ENCODE results near the gene RALY.

RALY gene

GRCh38 chr20:33986560-33987216 lies 7.0 kb upstream of the RALY start:
- DNase-seq (ENCODE audit: low spot score) = no peak

DNA sequence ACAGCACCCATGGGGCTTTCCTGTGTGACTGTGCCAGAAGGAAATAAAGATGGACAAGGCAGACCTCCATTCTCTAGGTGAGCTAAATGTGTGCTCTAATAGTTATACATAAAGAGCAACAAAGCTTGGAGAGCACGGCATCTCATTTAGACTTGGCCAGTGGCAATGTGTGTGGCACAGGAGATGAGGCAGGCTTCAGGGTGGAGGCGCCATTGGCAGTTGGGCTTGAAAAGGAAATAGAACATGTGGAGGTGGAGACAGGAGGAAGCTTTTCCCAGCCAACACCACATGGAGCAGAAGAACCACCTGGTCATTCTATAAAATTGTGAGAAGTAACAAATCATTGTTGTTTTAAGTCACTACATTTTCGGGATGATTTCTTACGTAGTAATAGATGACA lies 3.6 kb upstream of the RALY start:
- DNase-seq (ENCODE audit: low spot score) = no peak

DNA sequence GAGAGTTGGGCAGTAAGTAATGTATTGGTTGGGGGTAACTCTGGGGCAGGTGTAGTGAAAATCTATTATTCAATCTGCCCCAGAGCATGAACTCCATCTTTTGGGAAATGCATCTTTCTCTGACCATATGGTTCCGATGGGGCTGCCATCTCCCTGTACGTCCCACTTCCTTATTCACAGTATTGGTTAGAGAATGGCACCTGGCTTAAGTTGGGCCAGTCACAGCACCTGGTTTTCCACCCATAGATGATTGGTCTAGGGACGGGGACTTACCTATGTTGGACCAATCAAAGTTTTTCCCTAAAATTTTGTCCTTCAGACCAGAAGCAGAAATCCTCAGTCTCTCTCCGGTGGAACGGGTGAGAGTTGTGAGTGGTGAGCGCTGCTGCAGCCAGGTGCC lies 2.2 kb upstream of the RALY start:
- DNase-seq (ENCODE audit: low spot score) = no peak

GRCh38 chr20:33992145-33992922 lies 1.4 kb upstream of the RALY start:
- DNase-seq (ENCODE audit: low spot score) = no peak

- peak; percentile 99 for DNase-seq (ENCODE audit: low spot score)
Measured at GRCh38 chr20:33992923-33993575, 662 bp upstream of the RALY start.

GRCh38 chr20:33994222-33994913 lies 657 bp downstream of the RALY start:
- DNase-seq (ENCODE audit: low spot score) = peak; percentile 74

GRCh38 chr20:33995053-33995831 lies 1.5 kb downstream of the RALY start:
- DNase-seq (ENCODE audit: low spot score) = no peak

GRCh38 chr20:33999025-33999649 lies 5.4 kb downstream of the RALY start:
- no peak for DNase-seq (ENCODE audit: low spot score)

DNA sequence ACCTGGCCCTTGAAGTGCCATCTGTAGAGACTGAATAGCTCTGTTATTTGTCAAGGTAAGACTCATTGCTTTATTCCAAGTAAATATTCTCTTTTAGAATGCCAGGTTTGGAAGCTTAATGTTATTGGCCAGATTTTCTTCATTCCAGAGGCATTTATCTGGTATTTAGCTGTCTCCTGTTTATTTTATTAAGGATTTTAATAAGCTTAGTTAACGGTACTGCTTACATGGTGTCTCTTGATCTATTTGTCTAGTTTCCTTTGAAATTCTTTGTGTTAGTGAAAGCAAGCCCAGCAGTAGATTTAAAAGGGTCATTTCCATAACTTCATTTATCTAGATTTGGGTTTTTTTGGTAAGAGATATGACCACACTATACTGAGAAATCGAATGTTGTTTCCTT lies 7.7 kb downstream of the RALY start:
- no peak for DNase-seq (ENCODE audit: low spot score)

DNA sequence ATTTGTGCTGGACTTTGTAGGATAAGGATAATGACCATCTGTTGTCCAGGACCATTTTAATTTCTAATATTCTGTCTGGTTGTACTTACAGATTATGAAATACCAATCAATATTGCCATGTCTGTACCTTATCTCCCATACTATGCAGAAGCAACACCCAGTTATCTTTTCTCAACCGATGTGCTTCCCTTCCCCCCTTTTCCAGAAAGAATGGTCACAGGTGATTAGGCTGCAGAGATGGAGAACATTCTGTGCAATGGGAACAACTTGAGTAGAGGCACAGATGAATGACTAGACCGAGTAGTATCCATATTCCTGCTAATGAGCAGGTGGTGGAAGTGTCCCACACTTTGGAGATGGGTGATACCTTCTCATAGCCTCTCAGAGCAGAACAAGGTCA lies 10.5 kb downstream of the RALY start:
- DNase-seq (ENCODE audit: low spot score) = no peak

DNA sequence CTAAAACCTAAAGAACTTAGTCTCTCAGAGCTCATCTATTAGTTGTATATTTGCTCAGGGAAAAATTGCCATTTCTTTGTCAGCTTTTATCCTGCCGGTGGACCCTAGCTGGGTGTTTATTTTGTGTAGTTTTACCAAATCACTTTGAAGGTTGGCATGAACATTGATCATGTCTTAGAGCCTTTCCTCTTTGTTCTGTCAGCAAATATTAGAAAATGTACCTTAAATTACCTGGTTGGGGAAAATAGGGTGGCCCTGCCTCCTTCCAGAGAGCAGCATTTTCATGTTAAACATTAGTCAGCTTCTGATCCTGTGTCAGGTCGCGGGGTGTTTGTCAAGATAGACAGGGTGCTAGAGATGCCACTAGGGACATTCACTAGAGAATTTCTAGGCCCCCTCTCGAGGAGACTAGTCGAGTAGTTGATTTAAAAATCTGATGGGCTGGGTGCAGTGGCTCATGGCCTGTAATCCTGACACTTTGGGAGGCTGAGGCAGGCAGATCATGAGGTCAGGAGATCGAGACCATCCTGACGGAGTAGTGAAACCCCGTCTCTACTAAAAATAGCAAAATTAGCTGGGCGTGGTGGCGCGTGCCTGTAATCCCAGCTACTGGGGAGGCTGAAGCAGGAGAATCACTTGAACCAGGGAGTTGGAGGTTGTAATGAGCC lies 11.2 kb downstream of the RALY start:
- no peak for DNase-seq (ENCODE audit: low spot score)

- DNase-seq (ENCODE audit: low spot score) = no peak
Measured at GRCh38 chr20:34006619-34007018, 12.9 kb downstream of the RALY start.

DNA sequence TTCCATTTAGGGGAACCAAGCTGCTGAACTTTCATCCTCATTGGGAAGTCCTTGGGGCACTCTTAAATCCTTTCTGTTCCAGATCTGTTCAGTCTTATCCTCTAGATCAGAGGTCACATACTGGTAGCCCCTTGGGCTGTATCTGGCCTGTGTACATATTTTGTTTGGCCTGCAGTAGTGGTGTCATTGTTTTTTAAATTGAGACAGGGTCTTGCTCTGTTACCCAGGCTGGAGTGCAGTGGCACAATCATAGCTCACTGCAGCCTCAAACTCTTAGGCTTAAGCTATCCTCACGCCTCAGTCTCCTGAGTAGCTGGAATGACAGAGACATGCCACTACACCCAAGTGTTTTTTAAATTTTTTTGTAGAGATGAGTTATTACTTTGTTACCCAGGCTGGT lies 14.8 kb downstream of the RALY start:
- DNase-seq (ENCODE audit: low spot score) = no peak

DNA sequence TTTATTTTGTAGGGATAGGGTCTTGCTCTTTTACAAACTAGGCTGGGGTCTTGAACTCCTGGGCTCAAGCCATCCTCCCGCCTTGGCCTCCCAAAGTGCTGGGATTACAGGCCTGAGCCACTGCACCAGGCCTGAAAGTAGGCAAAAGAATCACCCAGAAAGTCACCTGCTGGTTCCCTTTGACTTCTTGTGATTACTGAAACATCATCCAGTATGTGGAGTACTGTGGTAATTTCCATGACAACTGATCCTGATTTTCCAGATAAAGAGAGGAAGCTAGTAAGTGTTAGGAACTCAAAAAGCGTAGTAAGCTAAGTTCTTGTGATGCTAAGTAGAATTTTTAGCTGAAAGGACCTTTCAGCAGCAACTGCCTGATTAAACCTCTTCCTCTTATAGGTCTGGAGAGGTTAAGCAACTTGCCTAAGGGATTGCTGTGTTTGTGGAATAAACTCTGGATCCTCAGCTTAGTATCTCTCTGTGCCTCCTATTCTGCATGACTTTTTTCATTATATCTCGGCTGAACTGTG lies 16.8 kb downstream of the RALY start:
- DNase-seq (ENCODE audit: low spot score) = no peak

DNA sequence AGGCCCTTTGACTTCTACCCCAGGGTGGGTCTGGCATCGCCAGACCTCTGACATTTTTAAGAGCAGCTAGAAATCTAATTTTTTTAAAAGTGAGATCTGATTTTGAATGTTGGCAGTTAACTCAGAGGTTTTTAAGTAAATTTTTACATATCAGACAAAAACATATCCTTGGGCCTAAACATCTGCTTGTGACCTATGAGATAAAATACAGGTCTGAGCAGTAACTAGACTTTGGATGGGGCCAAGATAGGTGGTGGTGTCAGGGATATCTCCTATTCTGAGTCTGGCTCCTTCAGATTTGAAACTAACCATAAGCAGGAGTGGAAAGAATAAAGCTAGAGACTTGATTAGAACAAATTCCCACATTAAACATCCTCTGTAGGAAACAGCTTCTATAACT lies 17.6 kb downstream of the RALY start:
- DNase-seq (ENCODE audit: low spot score) = no peak

- no peak for DNase-seq (ENCODE audit: low spot score)
Measured at GRCh38 chr20:34012330-34012729, 18.6 kb downstream of the RALY start.

DNA sequence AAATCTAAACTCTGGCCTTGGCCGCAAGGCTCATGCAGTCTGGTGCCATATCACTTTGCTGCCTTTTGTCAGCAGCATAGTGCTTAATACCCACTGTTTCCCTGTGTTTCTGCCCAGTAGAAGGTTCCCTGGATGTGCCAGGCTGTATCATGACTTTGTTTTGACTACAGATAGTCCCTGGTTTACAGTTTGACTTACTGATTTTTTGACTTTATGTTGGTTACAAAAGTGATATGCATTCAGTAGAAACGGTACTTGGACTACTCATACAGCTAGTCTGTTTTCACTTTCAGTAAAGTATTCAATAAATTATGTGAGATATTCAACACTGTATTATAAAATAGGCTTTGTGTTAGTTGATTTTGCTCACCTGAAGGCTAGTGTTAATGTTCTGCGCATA lies 19.0 kb downstream of the RALY start:
- no peak for DNase-seq (ENCODE audit: low spot score)

- no peak for DNase-seq (ENCODE audit: low spot score)
Measured at GRCh38 chr20:34013554-34013953, 19.8 kb downstream of the RALY start.

- no peak for DNase-seq (ENCODE audit: low spot score)
Measured at GRCh38 chr20:34014878-34015277, 21.2 kb downstream of the RALY start.

All from CD4-positive, alpha-beta T cell treated with Interleukin-6 at 100 ng/mL for 8 hours (primary cell).